Heart left ventricle (tissue), 16 donors: ENCODE measurements around the gene ACTL6B. TPM values are rescaled to one million over a fixed set of nuclear protein-coding genes. Genes with fewer than 3 reads are reported as not detected.

Experiments
- ATAC-seq, 4 donors: fragments of 200-7000 bp; cut with Tn5 transposase; one replicate each; pipeline ENCODE4 v1.9.1; 2020 to 2022; ENCODE audit warnings: moderate library complexity in 4 of 4, mild to moderate bottlenecking in 3 of 4, moderate number of reproducible peaks in 1 of 4
- DNase-seq, 5 donors: peaks; one replicate each; pipeline ENCODE4 v3.0.0-alpha.2; 2020
- H3K27ac ChIP-seq, 12 donors: fragments of 200-600 bp; sonication (generic) in 4 of 12; one replicate each; pipeline versions ENCODE4 v1.5.0 to v1.8.0; 2016 to 2022; ENCODE audit warnings: mild to moderate bottlenecking in 2 of 12
- H3K27me3 ChIP-seq, 9 donors: fragments of 200-600 bp; sonication (generic) in 2 of 9; one replicate each; pipeline versions ENCODE4 v1.5.1 to v1.8.0; 2016 to 2022; ENCODE audit warnings: mild to moderate bottlenecking in 3 of 9
- H3K36me3 ChIP-seq, 9 donors: fragments of 200-600 bp; sonication (generic) in 2 of 9; one replicate each; pipeline versions ENCODE4 v1.5.0 to v1.8.0; 2018 to 2022; ENCODE audit warnings: mild to moderate bottlenecking in 2 of 9
- H3K4me1 ChIP-seq, 12 donors: fragments of 200-600 bp; sonication (generic) in 4 of 12; one replicate each; pipeline versions ENCODE4 v1.5.0 to v1.8.0; 2016 to 2022; ENCODE audit warnings: mild to moderate bottlenecking in 3 of 12
- H3K4me3 ChIP-seq, 12 donors: fragments of 200-600 bp; sonication (generic) in 4 of 12; one replicate each; pipeline versions ENCODE4 v1.5.0 to v1.8.0; 2017 to 2022; ENCODE audit warnings: mild to moderate bottlenecking in 9 of 12, moderate library complexity in 4 of 12
- H3K9me3 ChIP-seq, 12 donors: fragments of 200-600 bp; sonication (generic) in 4 of 12; one replicate each; pipeline versions ENCODE4 v1.5.0 to v1.8.0; 2016 to 2022; ENCODE audit warnings: mild to moderate bottlenecking in 1 of 12
- CTCF ChIP-seq, 12 donors: fragments of 200-600 bp; sonication (generic) in 4 of 12; IDR thresholded peaks; one replicate each; pipeline versions ENCODE4 v1.5.0 to v1.8.0; 2018 to 2022; ENCODE audit warnings: antibody characterized with exemption in 12 of 12, mild to moderate bottlenecking in 5 of 12
- POLR2A ChIP-seq, 2 donors: fragments of 450-650 bp; IDR thresholded peaks; one replicate each; pipeline ENCODE4 v1.6.1; 2017; ENCODE audit warnings: antibody characterized with exemption in 2 of 2, mild to moderate bottlenecking in 2 of 2, moderate library complexity in 2 of 2
- WGBS, 4 donors: extraction: QIAGEN DNeasy Blood & Tissue Kit in 2 of 4; methylation state at CpG; one replicate each; pipeline versions ENCODE4 v1.1.5 to v1.1.7; 2013 to 2018; 5-methylcytosine and 5-hydroxymethylcytosine counted together
- intact Hi-C, 10 donors: fragments of 100-400 bp; cut with DNase I; formaldehyde crosslinking; loops; one replicate each; pipeline versions ENCODE4 v1.11.1 to v1.14.2; 2022
- polyA plus RNA-seq, 2 donors: library from polyadenylated mRNA; stranded (reverse); fragments of 200-250 nt; gene quantifications; one replicate each; pipeline ENCODE4 v1.2.3, GENCODE V29; 2013
- total RNA-seq, 9 donors: library from RNA; depleted of rRNA in 2 of 9; stranded (reverse); fragments of >200 nt in 2 of 9; fragmentation: NEBNext Ultra II Directional in 3 of 9; extraction: Animal tissue kit (Norgen Biotek cat#: 25700) in 3 of 9; gene quantifications; one replicate each; pipeline versions ENCODE4 v1.1.0 to v1.2.4, GENCODE V29; 2016 to 2023
- donor health status: ischemic (EF 13 %, LVEDD 7.1; RV severe dilation, severe dysfunction).
- donor health status: healthy with polysubstance abuse.
- donor health status: DM: no; HTN: yes; CAD: no.
- donor health status: DM: no; HTN: no; CAD: no.
- donor health status: ischemic (EF 25% LVEDD 6.9; RV normal size, moderate dysfunction).
- donor health status: ischemic (EF 25% LVEDD 5.7; RV mildly dilated, moderate dysfunction).
- donor health status: healthy.
- donor health status: DM: yes; HTN: yes; CAD: no.
- donor health status: ischemic (EF 35%, LVEDD 5.7; RV mildly dilated, moderate dysfunction).
- donor health status: nonischemic (EF 11% LVEDD 7.7; RV severe dilation, severe dysfunction).
- donor health status: DM: yes; HTN: yes; CAD: no.
- donor health status: PGD.
- donor health status: ischemic (EF 29% LVEDD 5.4; RV normal size, mild dysfunction).
- donor health status: nonischemic (EF 23%, LVEDD 6.1; RV moderate dilation, normal function).

The ACTL6B gene
- total and polyA plus RNA-seq, 11 donors, result not detected

GRCh38 chr7:100604028-100604975, 51.9 kb downstream of the ACTL6B start:
- peak overlapping the region; percentile 48 to 96 (median 76) for H3K4me3 ChIP-seq
- 1 to 2% (median 1%) methylated on average over 40 to 70 of the region's 70 CpGs for WGBS, 4 donors
- intact Hi-C loops, result loop anchor here in 2 of 10 donors (1.0 to 5.0 kb wide), 3 partner anchors 69 to 88 kb away; partner anchors contain the start of genes GIGYF1 (in 1 of the 2) and GNB2 (in 1 of the 2)
- H3K27ac ChIP-seq, result peak overlapping the region; percentile 2 to 90 (median 79)
- no peaks in the 10 kb centered on the region for H3K36me3 ChIP-seq
- H3K4me1 ChIP-seq, result peaks cover 0 to 34% (median 12%) of the 10 kb centered on the region in 12 donors
- DNase-seq, result peak; percentile 76 to 92 (median 83)
- no peaks in the 10 kb centered on the region for H3K27me3 ChIP-seq
- TF ChIP-seq POLR2A (IDR thresholded peaks at IDR 0.05), result peak in 1 of 2 donors; percentile 64
- peak; percentile 24 to 64 (median 52) for TF ChIP-seq CTCF (IDR thresholded peaks at IDR 0.05)
- ATAC-seq, result peak; percentile 67 to 82 (median 74)
- H3K9me3 ChIP-seq, result no peaks in the 10 kb centered on the region

GRCh38 chr7:100603726-100604027, 52.6 kb downstream of the ACTL6B start:
- no peaks in the 10 kb centered on the region for H3K27me3 ChIP-seq
- peaks cover 0 to 34% (median 12%) of the 10 kb centered on the region in 12 donors for H3K4me1 ChIP-seq
- no peaks in the 10 kb centered on the region for H3K9me3 ChIP-seq
- peak overlapping the region; percentile 2 to 90 (median 79) for H3K27ac ChIP-seq
- 20 to 31% (median 23%) methylated on average over 6 to 10 of the region's 10 CpGs for WGBS, 4 donors
- ATAC-seq (no peak), DNase-seq (no peak)
- H3K36me3 ChIP-seq, result no peaks in the 10 kb centered on the region
- intact Hi-C loops, result loop anchor here in 2 of 10 donors (1.0 to 5.0 kb wide), 3 partner anchors 70 to 89 kb away; partner anchors contain the start of genes GIGYF1 (in 1 of the 2) and GNB2 (in 1 of the 2)
- TF ChIP-seq CTCF (IDR thresholded peaks at IDR 0.05), result no peak
- no peak for TF ChIP-seq POLR2A (IDR thresholded peaks at IDR 0.05)
- peak overlapping the region; percentile 48 to 96 (median 76) for H3K4me3 ChIP-seq

- 44 to 59% (median 50%) methylated on average over 16 to 21 of the region's 21 CpGs for WGBS, 4 donors
- TF ChIP-seq CTCF (IDR thresholded peaks at IDR 0.05) (no peak), POLR2A (IDR thresholded peaks at IDR 0.05) (no peak)
- H3K27ac ChIP-seq, result peak overlapping the region in 11 of 12 donors; percentile 44 to 90 (median 80)
- no peaks in the 10 kb centered on the region for H3K36me3 ChIP-seq
- DNase-seq (peak; percentile 77 to 86 (median 82)), ATAC-seq (peak; percentile 14 to 65 (median 57))
- no peaks in the 10 kb centered on the region for H3K9me3 ChIP-seq
- no peaks in the 10 kb centered on the region for H3K27me3 ChIP-seq
- intact Hi-C loops, result loop anchor here in 1 of 10 donors (5.0 kb wide), 1 partner anchor 89 kb away; the partner anchor contains the start of gene GIGYF1
- H3K4me3 ChIP-seq, result peak overlapping the region in 11 of 12 donors; percentile 48 to 96 (median 79)
- H3K4me1 ChIP-seq, result peaks cover 0 to 34% (median 12%) of the 10 kb centered on the region in 12 donors
Observed at GRCh38 chr7:100602889-100603725, 53.1 kb downstream of the ACTL6B start.
